ENCODE data around the gene NOS2.

DNA sequence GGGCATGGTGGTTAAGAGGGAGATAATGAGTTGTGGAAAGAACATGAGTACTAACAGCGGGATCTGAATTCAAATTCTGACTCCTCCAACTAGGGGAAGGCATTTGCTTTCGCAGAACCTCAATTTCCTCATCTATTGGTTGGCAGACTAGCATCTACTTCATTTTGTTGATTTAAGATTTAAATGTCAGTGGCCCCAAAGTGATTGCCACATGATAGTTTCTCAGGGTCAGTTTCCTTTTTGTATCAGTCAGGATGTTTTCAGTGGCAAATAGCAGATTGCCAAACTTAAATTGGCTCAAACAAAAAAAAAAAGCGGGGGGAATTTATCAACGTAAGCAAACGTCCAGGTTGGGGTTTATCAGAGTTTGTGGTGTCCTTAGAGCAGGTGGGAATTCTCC lies 25.1 kb upstream of the NOS2 start:
- TF ChIP-seq, protein P1, sequence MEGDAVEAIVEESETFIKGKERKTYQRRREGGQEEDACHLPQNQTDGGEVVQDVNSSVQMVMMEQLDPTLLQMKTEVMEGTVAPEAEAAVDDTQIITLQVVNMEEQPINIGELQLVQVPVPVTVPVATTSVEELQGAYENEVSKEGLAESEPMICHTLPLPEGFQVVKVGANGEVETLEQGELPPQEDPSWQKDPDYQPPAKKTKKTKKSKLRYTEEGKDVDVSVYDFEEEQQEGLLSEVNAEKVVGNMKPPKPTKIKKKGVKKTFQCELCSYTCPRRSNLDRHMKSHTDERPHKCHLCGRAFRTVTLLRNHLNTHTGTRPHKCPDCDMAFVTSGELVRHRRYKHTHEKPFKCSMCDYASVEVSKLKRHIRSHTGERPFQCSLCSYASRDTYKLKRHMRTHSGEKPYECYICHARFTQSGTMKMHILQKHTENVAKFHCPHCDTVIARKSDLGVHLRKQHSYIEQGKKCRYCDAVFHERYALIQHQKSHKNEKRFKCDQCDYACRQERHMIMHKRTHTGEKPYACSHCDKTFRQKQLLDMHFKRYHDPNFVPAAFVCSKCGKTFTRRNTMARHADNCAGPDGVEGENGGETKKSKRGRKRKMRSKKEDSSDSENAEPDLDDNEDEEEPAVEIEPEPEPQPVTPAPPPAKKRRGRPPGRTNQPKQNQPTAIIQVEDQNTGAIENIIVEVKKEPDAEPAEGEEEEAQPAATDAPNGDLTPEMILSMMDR (IDR thresholded peaks at IDR 0.05), result no peak
- no peak for TF ChIP-seq EP300 (IDR thresholded peaks at IDR 0.05)

Data from esophagus muscularis mucosa (tissue), 3 donors.